T-cell (primary cell): Measurements from ENCODE around the gene CRACR2B. TPM values are rescaled to one million over a fixed set of nuclear protein-coding genes. Genes with fewer than 3 reads are reported as not detected.

ENCODE experiments used
- ATAC-seq, 4 experiments: fragments of 200-7000 bp in 3 of 4; fragments of 150-1000 bp in 1 of 4; cut with Tn5 transposase; replicated peaks in 1 of 4; 1 replicate in 3 of 4; 2 replicates in 1 of 4; pipeline ENCODE4 v1.10.0; 2021; ENCODE audit warnings: moderate library complexity in 3 of 4, mild to moderate bottlenecking in 2 of 4, moderate number of reproducible peaks in 1 of 4
- CTCF ChIA-PET, 2 donors: fragments of 300-600 bp; sonication (Branson Sonifier 250); formaldehyde crosslinking; loops; one replicate each; lab custom pipeline; 2022; ENCODE audit warnings: antibody characterized with exemption in 2 of 2; lab: Charles Lee
- POLR2A ChIA-PET, 2 donors: fragments of 300-600 bp; sonication (Branson Sonifier 250); formaldehyde crosslinking; loops; one replicate each; lab custom pipeline; 2022; ENCODE audit warnings: antibody characterized with exemption in 2 of 2; lab: Charles Lee
- DNase-seq, 35 experiments: peaks; one replicate each; pipeline versions ENCODE4 v3.0.0 to v3.0.0-alpha.2; 2013 to 2023
- H3K27ac ChIP-seq: one replicate; pipeline ENCODE4 v1.5.1; 2013; ENCODE audit warnings: low read length
- H3K27me3 ChIP-seq, 2 experiments: replicated peaks in 1 of 2; 1 replicate in 1 of 2; 2 replicates in 1 of 2; pipeline versions ENCODE4 v1.6.1 to v1.7.0; 2013; ENCODE audit warnings: low read length in 1 of 2, mixed read lengths in 1 of 2; ENCODE audit not compliant: control insufficient read depth in 2 of 2, insufficient read depth in 2 of 2; ENCODE audit errors: extremely low read depth in 1 of 2
- H3K36me3 ChIP-seq, 2 donors: 1 replicate in 1 of 2; 2 replicates in 1 of 2; pipeline versions ENCODE4 v1.6.1 to v1.7.0; 2013; ENCODE audit warnings: low read length in 1 of 2; ENCODE audit not compliant: control insufficient read depth in 2 of 2, insufficient read depth in 1 of 2; ENCODE audit errors: extremely low read depth in 1 of 2
- H3K4me1 ChIP-seq, 2 experiments: 1 replicate in 1 of 2; 2 replicates in 1 of 2; pipeline versions ENCODE4 v1.6.1 to v1.7.0; 2013; ENCODE audit warnings: low read length in 2 of 2, mixed read lengths in 1 of 2; ENCODE audit not compliant: insufficient read depth in 2 of 2, control insufficient read depth in 1 of 2; ENCODE audit errors: extremely low read depth in 1 of 2
- H3K4me3 ChIP-seq, 2 donors: 1 replicate in 1 of 2; 2 replicates in 1 of 2; pipeline versions ENCODE4 v1.5.1 to v1.7.0; 2013; ENCODE audit warnings: mild to moderate bottlenecking in 2 of 2, low read length in 1 of 2, moderate library complexity in 1 of 2; ENCODE audit not compliant: control insufficient read depth in 1 of 2; ENCODE audit errors: extremely low read depth in 1 of 2
- H3K9me3 ChIP-seq: 2 replicates; pipeline ENCODE4 v1.7.0; 2013
- H3K27ac Mint-ChIP-seq, 2 donors: one replicate each; pipeline ENCODE4 v1.8.0; 2020 to 2021; ENCODE audit warnings: mild to moderate bottlenecking in 2 of 2, mixed read lengths in 2 of 2
- H3K27me3 Mint-ChIP-seq, 2 donors: one replicate each; pipeline ENCODE4 v1.8.0; 2021 to 2022; ENCODE audit warnings: mixed read lengths in 2 of 2
- H3K36me3 Mint-ChIP-seq: one replicate; pipeline ENCODE4 v1.8.0; 2021; ENCODE audit warnings: mixed read lengths
- H3K4me1 Mint-ChIP-seq, 3 donors: one replicate each; pipeline ENCODE4 v1.8.0; 2020 to 2022; ENCODE audit warnings: mixed read lengths in 3 of 3, mild to moderate bottlenecking in 1 of 3
- H3K4me3 Mint-ChIP-seq, 3 donors: one replicate each; pipeline ENCODE4 v1.8.0; 2020 to 2022; ENCODE audit warnings: mild to moderate bottlenecking in 3 of 3, mixed read lengths in 3 of 3, moderate library complexity in 3 of 3
- H3K9me3 Mint-ChIP-seq, 3 donors: one replicate each; pipeline ENCODE4 v1.8.0; 2020 to 2022; ENCODE audit warnings: mixed read lengths in 3 of 3
- WGBS: methylation state at CpG from one replicate; pipeline ENCODE4 v1.1.5; 2013; ENCODE audit warnings: missing lambda C conversion rate; ENCODE audit not compliant: insufficient coverage; 5-methylcytosine and 5-hydroxymethylcytosine counted together
- total RNA-seq, 35 experiments: library from RNA in 6 of 35; stranded (reverse) in 6 of 35; fragments of 120-200 nt in 1 of 35; gene quantifications; one replicate each; pipeline versions ENCODE4 v1.2.1 to v1.2.4 and lab custom pipeline; 2013 to 2026

The CRACR2B gene
- total RNA-seq, 5 donors from 2014 or later (not counting 1 experiment from before 2014, with no cell fraction given) = 1.4 to 2.9 (median 1.5) TPM

DNA sequence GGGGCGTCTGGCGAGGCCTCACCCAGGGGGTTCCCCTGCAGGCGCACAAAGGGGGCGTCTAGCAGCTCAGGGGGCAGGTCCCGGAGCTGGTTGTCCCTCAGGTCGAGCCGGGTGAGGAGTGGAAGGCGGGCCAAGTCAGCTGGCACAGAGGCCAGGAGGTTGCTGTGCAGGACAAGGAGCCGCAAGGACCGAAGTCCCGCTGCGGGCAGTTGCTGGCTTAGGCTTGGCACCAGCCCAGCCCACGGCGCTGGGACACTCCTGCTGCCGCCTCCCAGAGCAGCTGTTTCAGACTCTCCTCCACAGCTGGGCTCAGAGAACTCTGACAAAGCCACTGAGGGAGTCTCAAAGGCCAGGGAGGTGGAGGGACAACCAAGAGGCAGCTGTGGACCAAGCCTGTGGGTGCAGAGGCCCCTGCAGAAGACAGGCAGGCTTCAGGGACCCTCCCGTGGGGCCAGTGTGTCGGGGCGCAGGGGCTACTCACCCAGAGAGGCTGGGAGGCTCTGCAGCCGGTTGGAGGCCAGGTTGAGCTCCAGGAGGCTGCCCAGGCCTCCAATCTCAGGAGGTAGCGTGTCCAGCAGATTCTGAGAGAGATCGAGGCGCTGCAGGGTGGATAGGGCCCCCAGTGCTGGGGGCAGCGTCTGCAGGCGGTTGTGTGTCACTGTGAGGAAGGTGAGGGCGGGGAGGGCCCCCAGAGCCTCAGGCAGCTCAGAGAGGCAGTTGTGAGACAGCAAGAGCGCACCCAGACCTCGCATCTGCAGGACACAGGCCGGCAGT is 24.8 kb upstream of the CRACR2B start:
- H3K27ac Mint-ChIP-seq = no peak overlapping the region
- DNase-seq = no peak
- H3K9me3 Mint-ChIP-seq = no peaks in the 10 kb centered on the region
- Histone ChIP-seq H3K36me3 (peaks cover 9 to 21% of the 10 kb centered on the region in 2 donors), H3K4me1 (peaks cover 13 to 41% of the 10 kb centered on the region in 2 experiments), H3K27ac (no peak overlapping the region), H3K9me3 (no peaks in the 10 kb centered on the region), H3K27me3 (no peaks in the 10 kb centered on the region), H3K4me3 (no peak overlapping the region)
- ATAC-seq = no peak
- H3K36me3 Mint-ChIP-seq = no peaks in the 10 kb centered on the region
- 93% methylated on average over 25 of the region's 28 CpGs for WGBS
- POLR2A ChIA-PET = no interaction called here
- CTCF ChIA-PET = interaction anchor here in 1 of 2 donors (0.5 kb wide), 1 partner anchor 962 kb away, joined by 7 read pairs; no protein-coding TSS in a partner anchor
- H3K27me3 Mint-ChIP-seq = no peaks in the 10 kb centered on the region
- H3K4me1 Mint-ChIP-seq = peaks cover 3 to 15% (median 11%) of the 10 kb centered on the region in 3 donors
- peak overlapping the region in 1 of 3 donors; percentile 50 for H3K4me3 Mint-ChIP-seq

DNA sequence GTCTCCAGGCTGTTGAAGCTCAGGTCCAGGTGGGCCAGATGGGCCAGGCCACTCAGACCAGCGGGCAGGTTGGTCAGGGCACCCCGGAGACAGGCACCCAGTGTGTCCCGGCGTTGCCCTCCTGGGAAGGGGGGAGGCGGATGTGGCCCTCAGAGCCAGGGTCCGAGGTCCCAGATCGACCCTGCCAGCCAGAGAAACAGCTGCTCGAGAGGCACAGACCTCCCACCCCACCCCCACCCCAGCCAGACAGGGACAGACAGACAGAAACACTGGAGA is 24.3 kb upstream of the CRACR2B start:
- peak overlapping the region in 1 of 3 donors; percentile 89 for H3K4me3 Mint-ChIP-seq
- DNase-seq = no peak
- H3K27ac Mint-ChIP-seq = no peak overlapping the region
- Histone ChIP-seq H3K4me3 (no peak overlapping the region), H3K27ac (no peak overlapping the region), H3K9me3 (no peaks in the 10 kb centered on the region), H3K4me1 (peaks cover 13 to 43% of the 10 kb centered on the region in 2 experiments), H3K36me3 (peaks cover 9 to 21% of the 10 kb centered on the region in 2 donors), H3K27me3 (no peaks in the 10 kb centered on the region)
- H3K36me3 Mint-ChIP-seq = no peaks in the 10 kb centered on the region
- H3K9me3 Mint-ChIP-seq = no peaks in the 10 kb centered on the region
- peaks cover 7 to 17% (median 13%) of the 10 kb centered on the region in 3 donors for H3K4me1 Mint-ChIP-seq
- no peak for ATAC-seq
- H3K27me3 Mint-ChIP-seq = no peaks in the 10 kb centered on the region
- 100% methylated on average over 1 of the region's 8 CpGs for WGBS
- ChIA-PET POLR2A (no interaction called here), CTCF (no interaction called here)

- CTCF ChIA-PET = no interaction called here
- ATAC-seq (no peak), DNase-seq (no peak)
- POLR2A ChIA-PET = interaction anchor here in 1 of 2 donors (0.6 kb wide), 1 partner anchor 10 kb away, joined by 3 read pairs; no protein-coding TSS in a partner anchor
- Histone ChIP-seq H3K4me3 (peak overlapping the region; percentile 70 to 86), H3K9me3 (no peaks in the 10 kb centered on the region), H3K27me3 (no peaks in the 10 kb centered on the region), H3K27ac (peak overlapping the region; percentile 70), H3K36me3 (peaks cover 9 to 21% of the 10 kb centered on the region in 2 donors), H3K4me1 (peaks cover 15 to 43% of the 10 kb centered on the region in 2 experiments)
- no peaks in the 10 kb centered on the region for H3K9me3 Mint-ChIP-seq
- WGBS = 67% methylated on average over 25 of the region's 26 CpGs
- peak overlapping the region; percentile 76 to 89 (median 76) for H3K4me3 Mint-ChIP-seq
- H3K27ac Mint-ChIP-seq = peak overlapping the region; percentile 76
- no peaks in the 10 kb centered on the region for H3K36me3 Mint-ChIP-seq
- H3K27me3 Mint-ChIP-seq = no peaks in the 10 kb centered on the region
- peaks cover 12 to 23% (median 19%) of the 10 kb centered on the region in 3 donors for H3K4me1 Mint-ChIP-seq
These were observed 23.7 kb upstream of the CRACR2B start for GRCh38 chr11:803770-804598.

DNA sequence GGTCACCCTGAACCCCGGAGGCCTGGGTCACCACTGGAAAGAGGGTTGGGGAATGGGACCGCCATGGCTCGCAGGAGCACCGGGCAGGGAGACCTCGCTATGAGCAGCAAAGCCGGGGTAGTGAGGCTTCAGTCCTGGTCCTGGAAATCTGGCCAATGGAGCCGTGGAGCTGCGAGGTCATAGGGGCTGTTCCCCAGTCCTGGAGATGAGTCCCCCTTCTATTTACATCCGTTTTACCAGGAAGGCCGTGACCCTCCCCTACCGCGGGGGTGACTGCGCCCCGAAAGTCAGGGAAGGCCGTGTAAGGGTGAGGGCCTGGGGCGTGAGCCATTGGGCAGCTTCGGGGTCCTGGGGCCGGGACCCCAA is 23.1 kb upstream of the CRACR2B start:
- Histone ChIP-seq H3K9me3 (no peaks in the 10 kb centered on the region), H3K27ac (peak overlapping the region; percentile 70), H3K4me3 (peak overlapping the region; percentile 70 to 86), H3K27me3 (no peaks in the 10 kb centered on the region), H3K4me1 (peaks cover 15 to 45% of the 10 kb centered on the region in 2 experiments), H3K36me3 (peaks cover 9 to 19% of the 10 kb centered on the region in 2 donors)
- peaks cover 15 to 25% (median 20%) of the 10 kb centered on the region in 3 donors for H3K4me1 Mint-ChIP-seq
- peak overlapping the region; percentile 76 to 89 (median 76) for H3K4me3 Mint-ChIP-seq
- no peaks in the 10 kb centered on the region for H3K9me3 Mint-ChIP-seq
- H3K27me3 Mint-ChIP-seq = no peaks in the 10 kb centered on the region
- WGBS = 8% methylated on average over 13 of the region's 18 CpGs
- CTCF ChIA-PET = no interaction called here
- H3K27ac Mint-ChIP-seq = peak overlapping the region; percentile 76
- ATAC-seq (no peak), DNase-seq (no peak)
- no peaks in the 10 kb centered on the region for H3K36me3 Mint-ChIP-seq
- POLR2A ChIA-PET = interaction anchor here in 1 of 2 donors (0.6 kb wide), 1 partner anchor 9 kb away, joined by 3 read pairs; no protein-coding TSS in a partner anchor

DNA sequence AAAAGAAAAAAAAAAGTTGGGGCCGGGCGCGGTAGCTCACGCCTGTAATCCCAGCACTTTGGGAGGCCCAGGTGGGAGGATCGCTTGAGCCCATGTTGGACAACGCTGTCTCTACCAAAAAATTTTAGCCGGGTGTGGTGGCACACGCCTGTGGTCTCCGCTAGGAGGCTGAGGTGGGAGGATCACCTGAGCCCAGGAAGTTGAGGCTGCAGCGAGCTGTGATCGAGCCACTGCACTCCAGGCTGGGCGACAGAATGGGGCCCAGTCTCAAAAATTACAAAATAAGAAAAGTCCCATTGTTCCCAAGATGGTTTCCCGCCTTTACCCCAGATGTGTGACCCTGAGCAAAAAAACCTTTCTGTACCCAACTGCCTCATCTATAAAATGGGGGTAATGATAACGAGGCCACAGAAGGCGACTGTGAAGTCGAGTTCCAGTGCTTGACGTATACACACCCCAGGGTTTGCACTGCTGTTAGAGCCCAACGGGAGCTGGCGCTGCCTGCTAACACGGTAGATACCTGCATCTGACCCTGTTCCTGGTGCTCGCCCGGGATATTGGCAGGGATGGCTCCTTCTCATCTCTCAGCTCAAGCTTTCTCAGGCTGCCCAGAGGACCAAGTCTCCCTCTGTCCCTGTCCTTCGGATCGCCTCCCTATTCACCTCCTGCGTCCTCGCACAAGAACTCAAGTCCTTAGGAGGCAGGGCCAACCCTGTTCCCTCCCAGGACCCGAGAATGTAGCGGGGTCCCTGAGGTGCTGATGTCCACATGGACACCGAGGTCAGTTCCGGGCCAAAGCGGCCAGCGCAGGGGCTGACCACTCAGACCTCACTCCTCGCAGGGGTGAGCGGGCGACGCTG is 19.1 kb upstream of the CRACR2B start:
- H3K4me1 ChIP-seq = peaks cover 23 to 54% of the 10 kb centered on the region in 2 experiments
- CTCF ChIA-PET = interaction anchor here (0.5 to 1.8 kb wide), 2 partner anchors 11 to 29 kb away, joined by 4 to 6 read pairs; no protein-coding TSS in a partner anchor
- no peaks in the 10 kb centered on the region for H3K27me3 ChIP-seq
- peaks cover 19 to 26% of the 10 kb centered on the region in 2 donors for H3K36me3 ChIP-seq
- ATAC-seq = peak in 2 of 4 experiments; percentile 0 to 1
- WGBS = 17% methylated on average over 27 of the region's 36 CpGs
- Mint-ChIP-seq H3K9me3 (no peaks in the 10 kb centered on the region), H3K4me3 (peak overlapping the region; percentile 89 to 91 (median 89)), H3K27me3 (no peaks in the 10 kb centered on the region), H3K27ac (peak overlapping the region; percentile 94 to 99), H3K4me1 (peaks cover 40 to 46% (median 42%) of the 10 kb centered on the region in 3 donors), H3K36me3 (peaks cover 17% of the 10 kb centered on the region)
- peak overlapping the region; percentile 85 to 97 for H3K4me3 ChIP-seq
- H3K27ac ChIP-seq = peak overlapping the region; percentile 97
- no peaks in the 10 kb centered on the region for H3K9me3 ChIP-seq
- POLR2A ChIA-PET = interaction anchor here in 1 of 2 donors (0.8 kb wide), 1 partner anchor 10 kb away, joined by 3 read pairs; the partner anchor contains the start of gene PNPLA2
- DNase-seq = peak in 4 of 35 experiments; percentile 22 to 57 (median 34)
